HepG2 (cell line): ENCODE results near the gene RDH14. TPM values are rescaled to one million over a fixed set of nuclear protein-coding genes. Genes with fewer than 3 reads are reported as not detected.

Experiments used
- ATAC-seq: fragments of 200-7000 bp; cut with Tn5 transposase; 3 replicates; pipeline ENCODE4 v1.9.1; 2020; ENCODE audit warnings: mild to moderate bottlenecking, moderate library complexity
- BruUV-seq: library from RNA; stranded (reverse); fragments of 400-500 nt; replicated peaks from 2 replicates; lab custom pipeline; 2021; lab: Mats Ljungman, UMichigan
- CTCF ChIA-PET: fragments of 300-600 bp; formaldehyde crosslinking; extraction: SDS; loops from one replicate; lab custom pipeline; 2021; ENCODE audit warnings: low total read pairs, inconsistent platforms, low intra/inter-chr PET ratio; lab: Yijun Ruan, JAX
- POLR2A ChIA-PET: fragments of 350-600 bp; sonication (Branson Sonifier 250); formaldehyde crosslinking; loops from one replicate; lab custom pipeline; 2020; ENCODE audit warnings: antibody characterized with exemption, inconsistent platforms; lab: Yijun Ruan, JAX
- DNase-seq: peaks from one replicate; pipeline ENCODE4 v3.0.0-alpha.2; 2015; ENCODE audit warnings: low spot score
- FAIRE-seq: peaks from 3 replicates; lab custom pipeline; 2011; peaks lifted over from hg19 to GRCh38; lab: Jason Lieb, UNC
- H2AFZ ChIP-seq: one replicate; pipeline ENCODE4 v1.6.1; 2011; ENCODE audit warnings: low read length, inconsistent platforms
- H3K27ac ChIP-seq: fragments of 300-600 bp; 3 replicates; pipeline ENCODE4 v1.8.0; 2011; ENCODE audit warnings: mixed run types, mild to moderate bottlenecking, mixed read lengths, low read length, inconsistent platforms; ENCODE audit not compliant: insufficient read depth; ENCODE audit errors: extremely low read length
- H3K27me3 ChIP-seq, 2 experiments: fragments of 200-600 bp in 1 of 2; 2 replicates in 1 of 2; 3 replicates in 1 of 2; pipeline versions ENCODE4 v1.6.0 to v1.8.0; 2011; ENCODE audit warnings: low read length in 2 of 2, mild to moderate bottlenecking in 2 of 2, moderate library complexity in 2 of 2, inconsistent platforms in 1 of 2; ENCODE audit not compliant: insufficient read depth in 2 of 2, control insufficient read depth in 1 of 2
- H3K36me3 ChIP-seq, 2 experiments: fragments of 200-600 bp in 1 of 2; replicated peaks in 1 of 2; 2 replicates in 1 of 2; 3 replicates in 1 of 2; pipeline versions ENCODE4 v1.5.1 to v1.8.0; 2011; ENCODE audit warnings: low read length in 2 of 2, inconsistent platforms in 1 of 2; ENCODE audit not compliant: insufficient read depth in 2 of 2, control insufficient read depth in 1 of 2
- H3K4me1 ChIP-seq: 2 replicates; pipeline ENCODE4 v1.5.1; 2012; ENCODE audit warnings: low read length, inconsistent platforms; ENCODE audit not compliant: insufficient read depth
- H3K4me2 ChIP-seq: 2 replicates; pipeline ENCODE4 v1.6.0; 2011; ENCODE audit warnings: low read depth, low read length, inconsistent platforms
- H3K4me3 ChIP-seq, 3 experiments: fragments of 200-600 bp in 1 of 3; sonication (generic), shearing (Covaris generic) in 1 of 3; replicated peaks in 1 of 3; 2 replicates each; pipeline ENCODE4 v1.5.1; 2011 to 2016; ENCODE audit warnings: low read length in 3 of 3, inconsistent platforms in 2 of 3, low read depth in 2 of 3, mild to moderate bottlenecking in 2 of 3, control low read depth in 1 of 3, mixed read lengths in 1 of 3; ENCODE audit not compliant: insufficient read depth in 1 of 3
- H3K79me2 ChIP-seq: one replicate; pipeline ENCODE4 v1.6.1; 2011; ENCODE audit warnings: low read length, inconsistent platforms; ENCODE audit not compliant: insufficient read depth
- H3K9ac ChIP-seq: 2 replicates; pipeline ENCODE4 v1.6.0; 2011; ENCODE audit warnings: mild to moderate bottlenecking, low read depth, low read length, inconsistent platforms; ENCODE audit not compliant: insufficient read depth
- H3K9me3 ChIP-seq: 2 replicates; pipeline ENCODE4 v1.5.1; 2012; ENCODE audit warnings: mild to moderate bottlenecking, low read length
- H4K20me1 ChIP-seq: 2 replicates; pipeline ENCODE4 v1.6.0; 2011; ENCODE audit warnings: inconsistent platforms, mild to moderate bottlenecking, low read length, moderate library complexity; ENCODE audit not compliant: insufficient read depth
- GABPA ChIP-seq, 2 experiments: IDR thresholded peaks; 2 replicates each; pipeline ENCODE4 v1.6.1; 2011 to 2016; ENCODE audit warnings: low read depth in 2 of 2, low read length in 1 of 2, missing biosample characterization in 1 of 2, missing genetic modification characterization in 1 of 2
- GRHL1 ChIP-seq: sonication (generic); formaldehyde crosslinking; conservative IDR thresholded peaks from 2 replicates; pipeline ENCODE4 v1.8.0; 2022; ENCODE audit warnings: missing genetic modification reagents
- JDP2 ChIP-seq: sonication (generic); formaldehyde crosslinking; IDR thresholded peaks from 2 replicates; pipeline ENCODE4 v1.8.1; 2022; ENCODE audit warnings: missing genetic modification reagents, borderline replicate concordance
- MYNN ChIP-seq: sonication (generic); formaldehyde crosslinking; IDR thresholded peaks from 2 replicates; pipeline ENCODE4 v1.4.0; 2020; ENCODE audit warnings: mild to moderate bottlenecking, low read depth, missing genetic modification reagents
- NFE2L2 ChIP-seq: fragments of 150-350 bp; IDR thresholded peaks from 2 replicates; pipeline ENCODE4 v1.6.1; 2014; ENCODE audit warnings: low read length
- PCBP2 ChIP-seq: fragments of 200-400 bp; formaldehyde crosslinking; optimal IDR thresholded peaks from 2 replicates; pipeline ENCODE3; 2018; ENCODE audit warnings: low read length, low read depth; ENCODE audit not compliant: poor library complexity, severe bottlenecking
- SP5 ChIP-seq: IDR thresholded peaks from 2 replicates; pipeline ENCODE4 v1.6.1; 2016; ENCODE audit warnings: low read depth, borderline replicate concordance
- THYN1 ChIP-seq: sonication (generic); formaldehyde crosslinking; IDR thresholded peaks from 2 replicates; pipeline ENCODE4 v1.8.1; 2023; ENCODE audit warnings: low read depth, mild to moderate bottlenecking, moderate library complexity, missing genetic modification reagents, borderline replicate concordance
- ZNF549 ChIP-seq: sonication (generic); formaldehyde crosslinking; IDR thresholded peaks from 2 replicates; pipeline ENCODE4 v1.5.0; 2020; ENCODE audit warnings: missing genetic modification reagents
- ZNF629 ChIP-seq: sonication (generic); formaldehyde crosslinking; conservative IDR thresholded peaks from 2 replicates; pipeline ENCODE4 v1.5.0; 2020; ENCODE audit warnings: missing genetic modification reagents
- WGBS: methylation state at CpG from one replicate; pipeline ENCODE4 v1.1.6; 2017; ENCODE audit warnings: low lambda C conversion rate; 5-methylcytosine and 5-hydroxymethylcytosine counted together
- in situ Hi-C: cut with HindIII; loops from 2 replicates; pipeline ENCODE4 v1.10.0; 2017; ENCODE audit warnings: low pct_unique_long_range_greater_than_20kb; ENCODE audit not compliant: extremely low pct_ligation_motif_present
- intact Hi-C: fragments of 100-400 bp; cut with micrococcal nuclease; formaldehyde crosslinking; loops from one replicate; pipeline ENCODE4 v1.10.0; 2022; ENCODE audit not compliant: unreplicated experiment
- polyA plus RNA-seq, 8 experiments: library from polyadenylated mRNA; depleted of rRNA in 3 of 8; stranded (reverse) in 7 of 8; unstranded in 1 of 8; fragments of >200 nt; fragmentation: Illumina TruSeq in 4 of 8; extraction: Trizol in 4 of 8; gene quantifications; 2 replicates each; pipeline versions ENCODE4 v1.2.1 to v1.2.3, GENCODE V29; 2011 to 2016; ENCODE audit warnings: low read depth in 4 of 8, missing spikeins in 1 of 8, mixed read lengths in 1 of 8; ENCODE audit not compliant: insufficient read depth in 1 of 8
- total RNA-seq, 5 experiments: library from RNA; depleted of rRNA; stranded (reverse); fragments of >200 nt; fragmentation: Illumina TruSeq; extraction: Trizol; gene quantifications; 2 replicates each; pipeline ENCODE4 v1.2.3, GENCODE V29; 2016; ENCODE audit warnings: low read depth in 1 of 5
- TF ChIP-seq, protein P1 (sequence below): IDR thresholded peaks from 2 replicates; pipeline ENCODE4 v1.6.1; 2016; ENCODE audit warnings: control low read depth
- TF ChIP-seq, protein P2 (sequence below): IDR thresholded peaks from 2 replicates; pipeline ENCODE4 v1.6.1; 2016; ENCODE audit warnings: missing genetic modification reagents, missing compliant biosample characterization
- TF ChIP-seq, protein P3 (sequence below): sonication (generic); formaldehyde crosslinking; IDR thresholded peaks from 2 replicates; pipeline ENCODE4 v1.5.0; 2020; ENCODE audit warnings: missing genetic modification reagents
- TF ChIP-seq, protein P4 (sequence below): IDR thresholded peaks from 2 replicates; pipeline ENCODE4 v1.6.1; 2016; ENCODE audit warnings: missing biosample characterization, missing genetic modification reagents, low read depth
- TF ChIP-seq, protein P5 (sequence below): sonication (generic); formaldehyde crosslinking; IDR thresholded peaks from 2 replicates; pipeline ENCODE4 v1.4.0; 2020; ENCODE audit warnings: missing genetic modification reagents, borderline replicate concordance

The RDH14 gene
- total and polyA plus RNA-seq, 2 of the 13 experiments (the other 11 are each of a cell fraction or from before 2014, with no cell fraction given) = 27.4 to 39.9 TPM

GRCh38 chr2:18593496-18593895 lies 33.0 kb upstream of the RDH14 start:
- POLR2A ChIA-PET = no interaction called here
- CTCF ChIA-PET = no interaction called here
- Histone ChIP-seq H3K4me1 (no peaks in the 10 kb centered on the region), H3K36me3 (no peaks in the 10 kb centered on the region), H2AFZ (no peak overlapping the region), H4K20me1 (no peaks in the 10 kb centered on the region), H3K79me2 (no peaks in the 10 kb centered on the region), H3K27ac (no peak overlapping the region), H3K9me3 (no peaks in the 10 kb centered on the region), H3K4me3 (no peak overlapping the region), H3K4me2 (no peak overlapping the region), H3K27me3 (no peaks in the 10 kb centered on the region), H3K9ac (no peak overlapping the region)
- TF ChIP-seq JDP2 (CRISPR knock-in tag) (no peak), SP5 (CRISPR knock-in tag) (no peak), THYN1 (CRISPR knock-in tag) (no peak), ZNF629 (CRISPR knock-in tag) (no peak), GABPA (IDR thresholded peaks at IDR 0.05; ENCODE audit: low read depth, low read length) (no peak), GABPA (CRISPR knock-in tag; IDR thresholded peaks at IDR 0.05; ENCODE audit: low read depth) (no peak), MYNN (CRISPR knock-in tag) (no peak), PCBP2 (no peak), GRHL1 (no peak), ZNF549 (CRISPR knock-in tag) (no peak), NFE2L2 (no peak)
- TF ChIP-seq, protein P1, sequence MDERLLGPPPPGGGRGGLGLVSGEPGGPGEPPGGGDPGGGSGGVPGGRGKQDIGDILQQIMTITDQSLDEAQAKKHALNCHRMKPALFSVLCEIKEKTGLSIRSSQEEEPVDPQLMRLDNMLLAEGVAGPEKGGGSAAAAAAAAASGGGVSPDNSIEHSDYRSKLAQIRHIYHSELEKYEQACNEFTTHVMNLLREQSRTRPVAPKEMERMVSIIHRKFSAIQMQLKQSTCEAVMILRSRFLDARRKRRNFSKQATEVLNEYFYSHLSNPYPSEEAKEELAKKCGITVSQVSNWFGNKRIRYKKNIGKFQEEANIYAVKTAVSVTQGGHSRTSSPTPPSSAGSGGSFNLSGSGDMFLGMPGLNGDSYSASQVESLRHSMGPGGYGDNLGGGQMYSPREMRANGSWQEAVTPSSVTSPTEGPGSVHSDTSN (CRISPR knock-in tag) = no peak
- TF ChIP-seq, protein P2, sequence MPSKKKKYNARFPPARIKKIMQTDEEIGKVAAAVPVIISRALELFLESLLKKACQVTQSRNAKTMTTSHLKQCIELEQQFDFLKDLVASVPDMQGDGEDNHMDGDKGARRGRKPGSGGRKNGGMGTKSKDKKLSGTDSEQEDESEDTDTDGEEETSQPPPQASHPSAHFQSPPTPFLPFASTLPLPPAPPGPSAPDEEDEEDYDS (CRISPR knock-in tag) = no peak
- TF ChIP-seq, protein P3, sequence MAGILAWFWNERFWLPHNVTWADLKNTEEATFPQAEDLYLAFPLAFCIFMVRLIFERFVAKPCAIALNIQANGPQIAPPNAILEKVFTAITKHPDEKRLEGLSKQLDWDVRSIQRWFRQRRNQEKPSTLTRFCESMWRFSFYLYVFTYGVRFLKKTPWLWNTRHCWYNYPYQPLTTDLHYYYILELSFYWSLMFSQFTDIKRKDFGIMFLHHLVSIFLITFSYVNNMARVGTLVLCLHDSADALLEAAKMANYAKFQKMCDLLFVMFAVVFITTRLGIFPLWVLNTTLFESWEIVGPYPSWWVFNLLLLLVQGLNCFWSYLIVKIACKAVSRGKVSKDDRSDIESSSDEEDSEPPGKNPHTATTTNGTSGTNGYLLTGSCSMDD (CRISPR knock-in tag) = no peak
- TF ChIP-seq, protein P4, sequence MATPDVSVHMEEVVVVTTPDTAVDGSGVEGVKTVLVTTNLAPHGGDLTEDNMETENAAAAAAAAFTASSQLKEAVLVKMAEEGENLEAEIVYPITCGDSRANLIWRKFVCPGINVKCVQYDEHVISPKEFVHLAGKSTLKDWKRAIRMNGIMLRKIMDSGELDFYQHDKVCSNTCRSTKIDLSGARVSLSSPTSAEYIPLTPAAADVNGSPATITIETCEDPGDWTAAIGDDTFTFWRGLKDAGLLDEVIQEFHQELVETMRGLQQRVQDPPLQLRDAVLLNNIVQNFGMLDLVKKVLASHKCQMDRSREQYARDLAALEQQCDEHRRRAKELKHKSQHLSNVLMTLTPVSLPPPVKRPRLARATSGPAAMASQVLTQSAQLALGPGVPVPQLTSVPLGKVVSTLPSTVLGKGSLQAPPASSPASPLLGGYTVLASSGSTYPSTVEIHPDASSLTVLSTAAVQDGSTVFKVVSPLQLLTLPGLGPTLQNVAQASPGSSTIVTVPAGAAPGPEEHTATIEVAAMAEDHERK = no peak
- TF ChIP-seq, protein P5, sequence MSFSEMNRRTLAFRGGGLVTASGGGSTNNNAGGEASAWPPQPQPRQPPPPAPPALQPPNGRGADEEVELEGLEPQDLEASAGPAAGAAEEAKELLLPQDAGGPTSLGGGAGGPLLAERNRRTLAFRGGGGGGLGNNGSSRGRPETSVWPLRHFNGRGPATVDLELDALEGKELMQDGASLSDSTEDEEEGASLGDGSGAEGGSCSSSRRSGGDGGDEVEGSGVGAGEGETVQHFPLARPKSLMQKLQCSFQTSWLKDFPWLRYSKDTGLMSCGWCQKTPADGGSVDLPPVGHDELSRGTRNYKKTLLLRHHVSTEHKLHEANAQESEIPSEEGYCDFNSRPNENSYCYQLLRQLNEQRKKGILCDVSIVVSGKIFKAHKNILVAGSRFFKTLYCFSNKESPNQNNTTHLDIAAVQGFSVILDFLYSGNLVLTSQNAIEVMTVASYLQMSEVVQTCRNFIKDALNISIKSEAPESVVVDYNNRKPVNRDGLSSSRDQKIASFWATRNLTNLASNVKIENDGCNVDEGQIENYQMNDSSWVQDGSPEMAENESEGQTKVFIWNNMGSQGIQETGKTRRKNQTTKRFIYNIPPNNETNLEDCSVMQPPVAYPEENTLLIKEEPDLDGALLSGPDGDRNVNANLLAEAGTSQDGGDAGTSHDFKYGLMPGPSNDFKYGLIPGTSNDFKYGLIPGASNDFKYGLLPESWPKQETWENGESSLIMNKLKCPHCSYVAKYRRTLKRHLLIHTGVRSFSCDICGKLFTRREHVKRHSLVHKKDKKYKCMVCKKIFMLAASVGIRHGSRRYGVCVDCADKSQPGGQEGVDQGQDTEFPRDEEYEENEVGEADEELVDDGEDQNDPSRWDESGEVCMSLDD (CRISPR knock-in tag) = no peak
- ATAC-seq (no peak), DNase-seq (no peak), FAIRE-seq (no peak)
- in situ Hi-C loops (no loop called here), intact Hi-C loops (no loop called here)
- 84% methylated on average over 1 of the region's 1 CpG for whole genome bisulfite sequencing
- BruUV-seq = no TSS peak
